Prostate gland (tissue), 2 donors: ENCODE results near the gene SRD5A2.

Experiments used
- POLR2A ChIP-seq: fragments of 450-650 bp; IDR thresholded peaks from one replicate; pipeline ENCODE4 v1.6.1; 2016; ENCODE audit warnings: antibody characterized with exemption, mild to moderate bottlenecking
- POLR2AphosphoS5 ChIP-seq: sonication (generic); formaldehyde crosslinking; IDR thresholded peaks from one replicate; pipeline ENCODE4 v1.6.1; 2017; ENCODE audit warnings: antibody characterized with exemption
- TF ChIP-seq, protein P1 (sequence below), 4 experiments: fragments of 200-600 bp in 2 of 4; fragments of 450-650 bp in 2 of 4; sonication (generic) in 2 of 4; IDR thresholded peaks; 1 replicate in 3 of 4; 2 replicates in 1 of 4; pipeline ENCODE4 v1.5.1; 2016 to 2019; ENCODE audit warnings: antibody characterized with exemption in 4 of 4, mild to moderate bottlenecking in 2 of 4, moderate library complexity in 2 of 4

DNA sequence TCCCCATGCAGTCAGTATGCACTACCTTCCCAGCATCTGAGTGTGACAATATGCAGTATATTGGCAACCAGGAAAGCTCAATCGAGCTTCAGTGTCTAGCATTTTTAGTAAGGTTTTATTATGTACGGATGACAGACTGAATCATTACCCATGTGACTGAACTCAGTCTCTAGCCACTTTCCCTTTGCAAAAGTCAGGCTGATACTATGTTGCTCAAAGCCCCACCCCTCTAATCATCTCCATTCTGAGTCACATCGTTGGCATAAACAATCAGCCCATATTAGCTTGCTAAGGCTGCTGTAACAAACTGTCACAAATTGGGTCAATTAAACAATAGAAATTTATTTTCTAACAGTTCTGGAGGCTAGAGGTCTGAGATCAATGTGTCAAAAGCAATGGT is 25.8 kb upstream of the SRD5A2 start:
- TF ChIP-seq, protein P1, sequence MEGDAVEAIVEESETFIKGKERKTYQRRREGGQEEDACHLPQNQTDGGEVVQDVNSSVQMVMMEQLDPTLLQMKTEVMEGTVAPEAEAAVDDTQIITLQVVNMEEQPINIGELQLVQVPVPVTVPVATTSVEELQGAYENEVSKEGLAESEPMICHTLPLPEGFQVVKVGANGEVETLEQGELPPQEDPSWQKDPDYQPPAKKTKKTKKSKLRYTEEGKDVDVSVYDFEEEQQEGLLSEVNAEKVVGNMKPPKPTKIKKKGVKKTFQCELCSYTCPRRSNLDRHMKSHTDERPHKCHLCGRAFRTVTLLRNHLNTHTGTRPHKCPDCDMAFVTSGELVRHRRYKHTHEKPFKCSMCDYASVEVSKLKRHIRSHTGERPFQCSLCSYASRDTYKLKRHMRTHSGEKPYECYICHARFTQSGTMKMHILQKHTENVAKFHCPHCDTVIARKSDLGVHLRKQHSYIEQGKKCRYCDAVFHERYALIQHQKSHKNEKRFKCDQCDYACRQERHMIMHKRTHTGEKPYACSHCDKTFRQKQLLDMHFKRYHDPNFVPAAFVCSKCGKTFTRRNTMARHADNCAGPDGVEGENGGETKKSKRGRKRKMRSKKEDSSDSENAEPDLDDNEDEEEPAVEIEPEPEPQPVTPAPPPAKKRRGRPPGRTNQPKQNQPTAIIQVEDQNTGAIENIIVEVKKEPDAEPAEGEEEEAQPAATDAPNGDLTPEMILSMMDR (IDR thresholded peaks at IDR 0.05): no peak
- TF ChIP-seq POLR2AphosphoS5 (no peak), POLR2A (no peak)
